Endodermal cell (in vitro differentiated cells): ENCODE results near the gene PLB1. TPM values are rescaled to one million over a fixed set of nuclear protein-coding genes. Genes with fewer than 3 reads are reported as not detected.

Experiments
- DNase-seq: peaks from one replicate; pipeline ENCODE4 v3.0.0-alpha.2; 2017
- H3K27ac ChIP-seq: 2 replicates; pipeline ENCODE4 v1.5.1; 2013; ENCODE audit warnings: mild to moderate bottlenecking, low read depth, low read length, moderate library complexity
- H3K27me3 ChIP-seq: 2 replicates; pipeline ENCODE4 v1.6.1; 2013; ENCODE audit warnings: mild to moderate bottlenecking, low read length, moderate library complexity; ENCODE audit not compliant: insufficient read depth, control insufficient read depth, poor library complexity, severe bottlenecking
- H3K36me3 ChIP-seq: 2 replicates; pipeline ENCODE4 v1.7.0; 2013; ENCODE audit warnings: mild to moderate bottlenecking, low read length, moderate library complexity; ENCODE audit not compliant: control insufficient read depth, insufficient read depth
- H3K4me1 ChIP-seq: one replicate; pipeline ENCODE4 v1.7.0; 2013; ENCODE audit warnings: low read length; ENCODE audit not compliant: control insufficient read depth, insufficient read depth
- H3K4me3 ChIP-seq: 2 replicates; pipeline ENCODE4 v1.5.1; 2013; ENCODE audit warnings: mild to moderate bottlenecking, low read length, moderate library complexity
- H3K9ac ChIP-seq: 2 replicates; pipeline ENCODE4 v1.6.1; 2013; ENCODE audit warnings: mild to moderate bottlenecking, low read length, moderate library complexity; ENCODE audit not compliant: poor library complexity, severe bottlenecking; ENCODE audit errors: extremely low read depth
- H3K9me3 ChIP-seq: 2 replicates; pipeline ENCODE4 v1.6.1; 2013; ENCODE audit warnings: mild to moderate bottlenecking, low read length, moderate library complexity; ENCODE audit not compliant: control insufficient read depth
- H3K27ac Mint-ChIP-seq: 2 replicates; pipeline ENCODE4 v1.8.0; 2020; ENCODE audit warnings: mixed read lengths
- H3K27me3 Mint-ChIP-seq: 2 replicates; pipeline ENCODE4 v1.8.0; 2021; ENCODE audit warnings: mild to moderate bottlenecking, mixed read lengths; ENCODE audit not compliant: insufficient read depth
- H3K36me3 Mint-ChIP-seq: 2 replicates; pipeline ENCODE4 v1.8.0; 2020; ENCODE audit warnings: low read depth, mixed read lengths
- H3K4me1 Mint-ChIP-seq: 2 replicates; pipeline ENCODE4 v1.8.0; 2020; ENCODE audit warnings: mixed read lengths
- H3K4me3 Mint-ChIP-seq: 2 replicates; pipeline ENCODE4 v1.8.0; 2020; ENCODE audit warnings: mild to moderate bottlenecking, moderate library complexity, mixed read lengths
- H3K9me3 Mint-ChIP-seq: 2 replicates; pipeline ENCODE4 v1.8.0; 2020; ENCODE audit warnings: mild to moderate bottlenecking, mixed read lengths
- WGBS, 2 experiments: methylation state at CpG; one replicate each; pipeline versions ENCODE4 v1.1.5 to v1.1.7; 2013; ENCODE audit warnings: missing lambda C conversion rate in 2 of 2, mixed read lengths in 1 of 2; ENCODE audit not compliant: insufficient coverage in 1 of 2, insufficient read length in 1 of 2; 5-methylcytosine and 5-hydroxymethylcytosine counted together
- total RNA-seq, 2 donors: library from RNA; stranded (reverse); fragmentation: NEBNext Ultra II Directional in 1 of 2; extraction: Animal tissue kit (Norgen Biotek cat#: 25700) in 1 of 2; gene quantifications; 2 replicates in 1 of 2; 3 replicates in 1 of 2; pipeline ENCODE4 v1.2.1, GENCODE V29; 2021
- TF ChIP-seq, protein P1 (sequence below): fragments of 200-600 bp; sonication (generic); conservative IDR thresholded peaks from 2 replicates; pipeline ENCODE4 v1.5.0; 2021; ENCODE audit warnings: antibody characterized with exemption, mild to moderate bottlenecking

PLB1 gene
- total RNA-seq, 2 donors from 2014 or later, result 0.35 to 0.38 TPM

DNA sequence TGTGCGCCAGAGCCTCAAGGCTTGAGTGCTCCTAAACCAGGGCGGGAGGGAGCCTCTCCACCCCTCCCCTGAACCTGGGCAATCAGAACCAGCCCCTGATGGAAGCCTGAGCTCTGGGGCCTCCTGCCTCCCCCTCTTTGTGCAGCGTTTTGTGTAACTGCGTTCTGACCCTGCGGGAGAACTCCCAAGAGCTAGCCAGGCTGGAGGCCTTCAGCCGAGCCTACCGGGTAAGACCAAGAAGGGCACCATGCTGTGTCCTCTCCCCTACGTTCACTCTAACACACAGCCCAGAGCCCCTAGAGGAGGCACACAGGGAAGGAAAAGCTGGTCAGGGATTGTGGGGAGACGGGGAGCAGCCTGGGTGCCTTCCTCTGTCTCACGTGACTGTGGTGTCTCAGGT is 108.0 kb downstream of the PLB1 start:
- no peak for DNase-seq
- Histone ChIP-seq H3K27ac (no peak overlapping the region), H3K36me3 (no peaks in the 10 kb centered on the region), H3K4me3 (no peak overlapping the region), H3K9ac (no peak overlapping the region), H3K9me3 (no peaks in the 10 kb centered on the region), H3K4me1 (no peaks in the 10 kb centered on the region), H3K27me3 (no peaks in the 10 kb centered on the region)
- no peaks in the 10 kb centered on the region for H3K9me3 Mint-ChIP-seq
- H3K36me3 Mint-ChIP-seq, result no peaks in the 10 kb centered on the region
- 89 to 94% methylated on average over 3 to 10 of the region's 10 CpGs for WGBS, 2 experiments
- H3K4me3 Mint-ChIP-seq, result no peak overlapping the region
- peaks cover 1% of the 10 kb centered on the region for H3K27me3 Mint-ChIP-seq
- peaks cover 16% of the 10 kb centered on the region for H3K4me1 Mint-ChIP-seq
- TF ChIP-seq, protein P1, sequence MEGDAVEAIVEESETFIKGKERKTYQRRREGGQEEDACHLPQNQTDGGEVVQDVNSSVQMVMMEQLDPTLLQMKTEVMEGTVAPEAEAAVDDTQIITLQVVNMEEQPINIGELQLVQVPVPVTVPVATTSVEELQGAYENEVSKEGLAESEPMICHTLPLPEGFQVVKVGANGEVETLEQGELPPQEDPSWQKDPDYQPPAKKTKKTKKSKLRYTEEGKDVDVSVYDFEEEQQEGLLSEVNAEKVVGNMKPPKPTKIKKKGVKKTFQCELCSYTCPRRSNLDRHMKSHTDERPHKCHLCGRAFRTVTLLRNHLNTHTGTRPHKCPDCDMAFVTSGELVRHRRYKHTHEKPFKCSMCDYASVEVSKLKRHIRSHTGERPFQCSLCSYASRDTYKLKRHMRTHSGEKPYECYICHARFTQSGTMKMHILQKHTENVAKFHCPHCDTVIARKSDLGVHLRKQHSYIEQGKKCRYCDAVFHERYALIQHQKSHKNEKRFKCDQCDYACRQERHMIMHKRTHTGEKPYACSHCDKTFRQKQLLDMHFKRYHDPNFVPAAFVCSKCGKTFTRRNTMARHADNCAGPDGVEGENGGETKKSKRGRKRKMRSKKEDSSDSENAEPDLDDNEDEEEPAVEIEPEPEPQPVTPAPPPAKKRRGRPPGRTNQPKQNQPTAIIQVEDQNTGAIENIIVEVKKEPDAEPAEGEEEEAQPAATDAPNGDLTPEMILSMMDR, result no peak
- H3K27ac Mint-ChIP-seq, result no peak overlapping the region

- Histone ChIP-seq H3K4me1 (peaks cover 3% of the 10 kb centered on the region), H3K27me3 (no peaks in the 10 kb centered on the region), H3K27ac (no peak overlapping the region), H3K9me3 (no peaks in the 10 kb centered on the region), H3K36me3 (no peaks in the 10 kb centered on the region), H3K4me3 (no peak overlapping the region), H3K9ac (no peak overlapping the region)
- DNase-seq, result no peak
- H3K27me3 Mint-ChIP-seq, result peaks cover 1% of the 10 kb centered on the region
- H3K4me3 Mint-ChIP-seq, result no peak overlapping the region
- no peak overlapping the region for H3K27ac Mint-ChIP-seq
- H3K9me3 Mint-ChIP-seq, result no peaks in the 10 kb centered on the region
- peaks cover 19% of the 10 kb centered on the region for H3K4me1 Mint-ChIP-seq
- 85 to 95% methylated on average over 7 to 9 of the region's 9 CpGs for WGBS, 2 experiments
- no peaks in the 10 kb centered on the region for H3K36me3 Mint-ChIP-seq
- TF ChIP-seq, protein P1, result no peak
Observed at GRCh38 chr2:28604284-28604843, 108.5 kb downstream of the PLB1 start.

- Mint-ChIP-seq H3K9me3 (no peaks in the 10 kb centered on the region), H3K36me3 (no peaks in the 10 kb centered on the region), H3K4me1 (peaks cover 29% of the 10 kb centered on the region), H3K27me3 (peaks cover 10% of the 10 kb centered on the region), H3K4me3 (no peak overlapping the region), H3K27ac (peak overlapping the region; percentile 85)
- Histone ChIP-seq H3K9ac (no peak overlapping the region), H3K27ac (no peak overlapping the region), H3K36me3 (no peaks in the 10 kb centered on the region), H3K9me3 (no peaks in the 10 kb centered on the region), H3K27me3 (no peaks in the 10 kb centered on the region), H3K4me3 (no peak overlapping the region), H3K4me1 (peaks cover 5% of the 10 kb centered on the region)
- peak; percentile 75 for DNase-seq
- WGBS, 2 experiments, result 41 to 57% methylated on average over 5 of the region's 5 CpGs
- TF ChIP-seq, protein P1, result peak; percentile 53
Observed at GRCh38 chr2:28606986-28607441, 111.2 kb downstream of the PLB1 start.
